ENCODE measurements around the gene POTEF.
"Not testable (repeated sequence)": the region's sequence is repeated elsewhere in the genome, so short reads cannot be mapped to it uniquely, and the experiment has no call there.

POTEF gene

DNA sequence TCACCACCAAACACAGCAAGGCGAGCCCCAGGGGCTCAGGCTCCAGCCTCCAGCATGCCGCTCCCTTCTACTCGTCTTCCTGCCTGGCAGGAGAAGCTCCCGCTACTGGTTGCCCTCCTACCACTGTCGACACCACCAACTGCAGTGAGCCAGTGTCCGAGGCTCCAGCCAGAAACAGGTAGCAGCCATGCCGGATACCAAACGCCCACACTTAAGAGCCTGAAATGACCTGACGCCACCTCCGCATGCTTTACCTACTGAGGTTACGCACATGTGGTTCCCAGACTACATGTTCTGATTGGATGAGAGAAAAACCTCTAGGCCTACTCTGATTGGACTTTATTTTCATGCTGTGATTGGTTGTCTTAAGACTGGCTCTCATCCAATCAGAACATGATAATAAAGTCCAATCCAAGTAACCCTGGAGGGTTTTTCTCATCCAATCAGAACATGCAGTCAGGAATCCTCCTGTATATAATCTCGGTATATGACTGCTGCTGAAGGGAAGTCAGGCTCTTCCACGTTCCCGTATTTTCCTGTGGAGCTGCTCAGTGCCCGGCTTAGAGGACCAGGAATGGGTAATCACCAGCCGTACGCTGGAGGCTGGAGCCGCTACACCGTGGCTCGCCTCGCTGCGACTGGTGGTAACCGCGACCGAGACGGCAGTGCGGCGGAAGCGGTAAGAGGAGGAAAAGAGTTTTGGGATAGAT is at the start of gene POTEF:
Gene POTEF (minus strand): TSS at position 103 of the 710 bp plus-strand sequence. CDS start 8,707 bp downstream, outside the sequence.
- DNase-seq: not testable (repeated sequence)

GRCh38 chr2:130174866-130175265 is 45.8 kb upstream of the POTEF start:
- not testable (repeated sequence) for DNase-seq

DNA sequence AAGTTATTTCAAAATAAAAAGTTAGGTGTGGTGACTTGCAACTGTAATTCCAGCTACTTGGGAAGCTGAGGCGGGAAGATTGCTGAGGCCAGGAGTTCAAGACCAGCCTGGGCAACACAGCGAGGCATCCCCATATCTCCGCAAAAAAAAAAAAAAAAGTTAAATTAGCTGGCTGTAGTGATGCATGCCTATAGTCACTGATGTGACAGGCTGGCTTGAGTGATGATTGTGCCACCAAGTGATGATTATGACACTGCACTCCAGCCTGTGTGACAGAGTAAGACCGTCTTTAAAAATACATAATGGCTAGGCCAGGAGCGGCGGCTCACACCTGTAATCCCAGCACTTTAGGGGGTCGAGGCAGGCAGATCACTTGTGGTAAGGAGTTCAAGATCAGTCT is 40.9 kb upstream of the POTEF start:
- DNase-seq: no peak

DNA sequence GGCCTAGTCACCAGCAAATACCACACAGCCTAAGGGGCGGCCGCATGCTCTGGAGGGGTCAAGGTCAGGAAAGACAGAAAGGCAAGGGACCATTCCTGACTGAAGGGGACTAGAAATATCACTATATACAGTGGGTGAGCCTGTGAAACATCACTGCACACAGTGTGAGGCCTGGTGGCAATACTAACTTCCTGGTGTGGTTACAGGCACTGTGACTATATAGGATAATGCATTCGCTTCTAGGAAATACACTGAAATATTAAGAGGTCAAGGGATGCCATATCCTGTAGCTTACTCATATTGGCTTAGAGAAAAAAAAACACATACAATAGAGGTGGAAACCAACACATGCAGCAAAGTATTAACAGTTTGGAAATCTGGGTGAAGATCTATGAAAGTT is 40.1 kb upstream of the POTEF start:
- not testable (repeated sequence) for DNase-seq

- DNase-seq: not testable (repeated sequence)
These were observed 37.6 kb upstream of the POTEF start for GRCh38 chr2:130166611-130167010.

DNA sequence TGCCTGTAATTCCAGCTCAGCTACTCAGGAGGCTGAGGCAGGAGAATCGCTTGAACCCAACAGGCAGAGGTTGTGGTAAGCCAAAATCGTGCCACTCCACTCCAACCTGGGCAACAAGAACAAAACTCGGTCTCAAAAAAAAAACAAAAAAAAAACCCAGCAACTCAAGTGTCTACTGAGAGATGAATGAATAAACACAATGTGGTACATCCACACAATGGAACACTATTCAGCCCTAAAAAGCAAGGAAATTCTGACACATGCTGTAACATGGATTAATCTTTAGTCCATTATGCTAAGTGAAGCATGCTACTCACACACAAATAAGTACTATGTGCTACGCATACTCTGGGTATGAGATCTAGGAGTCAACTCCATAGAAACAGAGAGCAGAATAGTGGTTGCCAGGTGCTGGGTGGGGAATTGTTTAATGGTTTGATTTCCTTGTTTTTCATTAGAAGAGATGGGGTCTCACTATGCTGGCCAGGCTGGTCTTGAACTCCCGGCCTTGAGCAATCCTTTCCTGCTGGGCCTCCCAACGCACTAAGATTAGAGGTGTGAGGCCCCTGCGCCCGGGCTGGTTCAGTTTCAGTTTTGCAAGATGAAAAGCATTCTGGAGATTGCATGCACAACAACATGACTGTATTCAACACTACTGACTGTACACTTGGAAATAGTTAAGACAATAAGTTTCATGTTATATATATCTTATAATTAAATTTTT is 36.4 kb upstream of the POTEF start:
- DNase-seq: no peak

DNA sequence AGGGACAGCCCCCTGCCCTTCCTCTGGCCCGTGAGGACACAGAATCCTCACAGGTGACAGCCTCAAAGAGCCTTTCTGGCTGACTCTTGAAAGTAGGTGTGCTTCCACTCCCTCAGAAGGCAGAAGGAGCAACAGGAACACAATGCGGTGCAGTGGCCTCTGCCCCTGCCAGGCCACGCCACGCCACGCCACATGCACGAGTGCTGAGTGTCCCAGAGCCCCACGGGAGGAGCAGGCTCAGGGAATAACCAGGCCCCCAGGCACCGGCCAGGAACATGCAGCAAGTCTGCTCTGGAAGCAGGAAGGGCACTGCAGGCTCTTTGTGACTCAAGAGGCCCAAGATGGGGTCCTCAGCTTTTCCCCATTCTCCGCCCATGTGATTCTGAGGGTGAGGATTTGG is 33.9 kb upstream of the POTEF start:
- DNase-seq: no peak

- DNase-seq: not testable (repeated sequence)
These were observed 33.5 kb upstream of the POTEF start for GRCh38 chr2:130162486-130162885.

DNA sequence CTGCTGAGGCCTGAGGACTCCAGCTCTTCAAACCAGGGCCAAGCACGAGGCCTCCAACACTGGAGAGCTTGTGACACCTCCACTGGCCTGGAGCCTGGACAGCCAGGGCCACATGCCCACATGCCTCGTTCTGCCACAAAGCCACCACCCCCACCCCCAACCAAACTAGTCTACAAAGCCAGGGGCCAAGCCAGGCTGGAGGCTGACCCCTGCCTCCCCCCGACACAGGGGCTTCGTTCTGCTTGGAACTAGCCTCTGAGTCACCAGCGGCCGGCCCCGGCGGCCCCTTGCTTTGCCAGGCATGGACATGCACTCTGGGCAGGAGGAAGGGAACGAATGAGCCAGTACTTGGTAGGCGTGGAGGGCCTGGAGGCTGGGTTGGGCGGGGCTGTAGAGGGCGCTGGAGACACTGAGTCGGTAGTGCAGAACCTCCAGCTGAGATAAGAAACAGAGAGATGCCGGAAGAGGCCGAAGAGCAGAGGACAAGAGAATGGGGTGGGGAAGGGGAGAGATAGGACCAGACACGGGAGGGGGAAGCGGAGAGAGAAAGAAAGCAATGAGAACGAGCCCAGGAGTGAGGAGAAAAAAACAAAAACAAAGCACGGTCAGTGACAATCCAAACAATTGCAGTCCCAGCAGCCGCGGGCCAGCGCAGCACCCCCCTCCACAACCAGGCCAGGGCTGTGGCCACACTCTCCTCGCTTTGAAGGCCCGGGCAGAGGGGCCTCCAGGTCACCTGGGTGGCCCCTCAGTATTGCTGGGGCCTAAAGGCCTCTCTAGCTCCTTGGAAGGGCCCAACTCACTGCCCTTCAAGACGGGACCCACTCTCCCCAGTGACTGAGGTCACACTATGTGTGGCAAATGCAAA is 32.0 kb upstream of the POTEF start:
- not testable (repeated sequence) for DNase-seq

GRCh38 chr2:130160131-130160530 is 31.1 kb upstream of the POTEF start:
- DNase-seq: no peak

- not testable (repeated sequence) for DNase-seq
These were observed 30.4 kb upstream of the POTEF start for GRCh38 chr2:130159376-130159775.

- DNase-seq: no peak
These were observed 29.6 kb upstream of the POTEF start for GRCh38 chr2:130158631-130159030.

- not testable (repeated sequence) for DNase-seq
These were observed 28.9 kb upstream of the POTEF start for GRCh38 chr2:130157825-130158514.

DNA sequence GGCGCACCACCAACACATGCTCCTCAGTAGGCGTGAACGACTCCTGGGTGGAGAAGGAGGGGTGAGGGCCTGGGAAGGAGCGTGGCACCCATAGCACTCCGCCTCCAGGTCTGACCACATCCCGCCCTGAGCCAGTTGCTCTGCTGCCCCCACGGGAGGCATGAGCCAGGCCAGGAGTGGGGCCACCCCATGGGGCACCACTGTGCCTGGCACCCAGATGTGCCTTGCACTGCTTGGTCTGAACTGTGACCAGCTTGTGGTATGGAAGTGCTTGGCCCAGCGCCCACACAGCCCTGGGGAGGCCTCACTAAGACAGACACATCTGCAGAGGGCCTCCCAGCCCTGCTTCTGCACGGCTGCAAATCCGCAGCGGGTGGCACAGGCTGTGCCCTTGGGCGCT is 28.3 kb upstream of the POTEF start:
- not testable (repeated sequence) for DNase-seq

DNA sequence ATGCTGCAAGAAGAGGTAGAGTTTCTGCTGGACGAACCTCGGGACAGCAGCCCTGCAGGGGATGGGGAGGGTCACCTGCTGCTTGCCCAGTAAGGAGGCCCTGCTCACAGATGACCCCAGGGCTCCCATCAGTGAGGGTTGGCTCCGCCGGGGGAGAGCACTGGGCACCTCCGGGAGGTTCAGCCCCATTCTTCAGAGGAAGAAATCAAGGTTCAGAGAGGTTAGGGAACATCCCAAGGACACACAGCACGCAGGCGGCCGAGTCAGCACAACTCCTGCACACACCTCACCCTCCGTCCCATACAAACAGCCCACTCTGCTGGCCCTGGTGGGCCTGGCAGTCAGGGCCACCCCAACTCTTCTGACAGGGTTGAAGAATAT is 27.6 kb upstream of the POTEF start:
- DNase-seq: no peak

GRCh38 chr2:130155956-130156623 is 27.1 kb upstream of the POTEF start:
- peak; percentile 81 for DNase-seq

DNA sequence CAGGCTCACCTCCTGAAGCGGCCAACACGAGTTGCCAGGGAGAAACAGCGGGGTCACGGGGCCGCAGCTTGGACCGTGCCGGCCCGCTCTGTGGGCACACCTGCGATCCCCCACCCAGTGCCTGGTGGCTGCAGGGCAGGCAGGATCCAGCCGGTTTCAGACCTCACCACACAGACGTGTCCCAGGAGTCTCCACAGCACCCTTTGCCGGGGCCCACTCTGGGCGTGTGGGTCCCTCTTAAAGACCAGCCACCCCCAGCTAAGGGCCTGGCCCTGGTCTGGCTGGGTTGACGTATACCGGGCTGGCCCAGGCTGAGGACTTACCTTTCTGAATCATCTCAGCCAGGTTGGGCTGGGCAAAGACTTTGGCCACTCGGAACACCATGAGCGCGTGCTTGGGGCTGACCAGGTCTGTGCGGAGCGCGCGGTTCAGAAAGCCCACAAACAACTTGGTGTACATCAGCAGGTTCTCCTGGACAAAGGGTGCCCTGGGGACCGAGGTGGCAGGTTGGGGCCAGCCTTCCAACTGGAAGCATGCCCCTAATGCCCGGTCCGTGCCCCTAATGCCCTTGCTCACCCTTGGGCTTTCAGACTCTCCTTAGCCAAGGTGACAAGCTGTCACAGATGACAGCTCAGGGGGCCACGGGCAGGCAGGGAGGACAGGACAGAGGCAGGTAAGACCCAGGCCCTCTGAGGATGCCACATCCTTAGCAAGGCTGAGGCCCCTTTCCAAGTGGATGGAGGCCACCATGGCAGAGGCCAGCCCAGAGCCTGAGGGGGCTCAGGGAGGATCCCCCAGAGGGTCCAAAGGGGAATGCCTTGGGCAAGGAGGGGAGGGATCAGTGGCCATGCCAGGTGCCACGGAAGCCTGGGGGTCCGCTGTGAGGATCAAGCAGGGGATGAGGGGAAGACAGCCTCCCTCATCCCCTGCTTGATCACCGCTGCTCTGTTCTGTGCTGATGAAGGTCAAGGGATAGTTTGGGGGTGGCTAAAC is 26.0 kb upstream of the POTEF start:
- no peak for DNase-seq

DNA sequence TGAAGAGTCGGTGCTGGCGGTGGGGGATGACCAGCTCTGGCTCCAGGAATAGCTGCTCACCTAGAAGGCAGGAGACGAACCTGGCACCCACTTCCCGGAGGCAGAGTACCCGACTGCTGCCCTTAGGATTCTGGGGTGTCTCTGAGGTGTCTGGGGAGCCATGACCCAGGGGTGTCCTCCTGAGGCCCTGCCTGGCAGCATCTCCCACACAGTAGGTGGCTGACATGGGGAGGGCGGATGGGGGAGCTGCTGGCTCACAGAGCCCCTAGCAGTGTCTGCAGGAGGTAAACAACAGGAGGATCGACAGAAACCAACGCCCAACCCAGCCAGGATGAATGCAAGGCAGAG is 25.4 kb upstream of the POTEF start:
- DNase-seq: not testable (repeated sequence)

DNA sequence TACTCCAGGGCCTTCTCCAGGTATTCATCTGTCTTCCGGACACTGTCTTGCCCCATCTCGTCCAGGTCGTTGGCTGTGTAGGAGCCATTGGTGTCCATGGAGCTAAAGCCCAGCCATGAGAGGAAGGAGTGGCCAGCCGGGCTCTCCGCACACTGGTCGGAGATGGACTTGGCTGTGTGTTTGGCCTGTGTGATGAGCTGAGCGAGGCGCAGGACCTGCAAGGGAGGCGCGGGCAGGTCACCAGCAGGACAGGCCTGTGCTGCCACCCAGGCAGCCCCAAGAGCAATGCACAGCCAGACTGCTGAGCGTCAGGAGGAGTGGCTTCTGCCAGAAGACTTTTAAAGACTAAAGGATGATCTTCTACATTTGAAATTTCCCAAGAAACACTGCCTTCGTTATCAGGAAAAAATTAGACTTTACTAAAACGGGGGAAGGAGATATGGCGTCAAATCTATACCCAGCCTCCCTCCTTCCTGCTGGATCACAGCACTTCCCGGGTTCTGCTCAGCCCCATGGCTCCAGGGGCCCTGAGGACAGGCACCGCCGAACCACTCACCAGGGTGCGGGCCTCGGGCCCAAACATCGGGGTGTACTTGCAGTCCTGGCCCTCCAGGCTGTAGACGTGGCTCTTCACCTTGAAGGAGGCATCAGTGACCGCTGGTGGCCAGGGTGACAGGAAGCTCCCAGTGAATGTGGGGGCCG is 24.9 kb upstream of the POTEF start:
- not testable (repeated sequence) for DNase-seq
